Measurements from ENCODE around the gene SPAG6.
"Not testable (repeated sequence)": the region's sequence is repeated elsewhere in the genome, so short reads cannot be mapped to it uniquely, and the experiment has no call there.

The SPAG6 gene

GRCh38 chr10:22368981-22369380 lies 23.7 kb downstream of the SPAG6 start:
- DNase-seq, result no peak

GRCh38 chr10:22369434-22370072 lies 24.3 kb downstream of the SPAG6 start:
- DNase-seq, result no peak

- DNase-seq, result no peak
Observed at GRCh38 chr10:22370320-22370719, 25.0 kb downstream of the SPAG6 start.

GRCh38 chr10:22372298-22372697 lies 27.0 kb downstream of the SPAG6 start:
- no peak for DNase-seq

GRCh38 chr10:22372917-22373316 lies 27.6 kb downstream of the SPAG6 start:
- DNase-seq, result peak in 1 of 58 donors; percentile 2

- DNase-seq, result no peak
Observed at GRCh38 chr10:22374489-22375126, 29.3 kb downstream of the SPAG6 start.

GRCh38 chr10:22379059-22379458 lies 33.8 kb downstream of the SPAG6 start:
- DNase-seq, result no peak

- DNase-seq, result no peak
Observed at GRCh38 chr10:22381262-22381661, 36.0 kb downstream of the SPAG6 start.

GRCh38 chr10:22386503-22386902 lies 41.2 kb downstream of the SPAG6 start:
- no peak for DNase-seq

- DNase-seq, result no peak
Observed at GRCh38 chr10:22389856-22390589, 44.7 kb downstream of the SPAG6 start.

GRCh38 chr10:22391600-22391999 lies 46.3 kb downstream of the SPAG6 start:
- DNase-seq, result no peak

GRCh38 chr10:22396195-22396594 lies 50.9 kb downstream of the SPAG6 start:
- not testable (repeated sequence) for DNase-seq

GRCh38 chr10:22406916-22407315 lies 61.6 kb downstream of the SPAG6 start:
- DNase-seq, result not testable (repeated sequence)

- no peak for DNase-seq
Observed at GRCh38 chr10:22410394-22410793, 65.1 kb downstream of the SPAG6 start.

GRCh38 chr10:22410846-22411245 lies 65.5 kb downstream of the SPAG6 start:
- DNase-seq, result no peak

- no peak for DNase-seq
Observed at GRCh38 chr10:22414146-22414545, 68.8 kb downstream of the SPAG6 start.

GRCh38 chr10:22415072-22415471 lies 69.8 kb downstream of the SPAG6 start:
- DNase-seq, result no peak

- DNase-seq, result no peak
Observed at GRCh38 chr10:22417736-22418268, 72.5 kb downstream of the SPAG6 start.

- no peak for DNase-seq
Observed at GRCh38 chr10:22420787-22421517, 75.7 kb downstream of the SPAG6 start.

- DNase-seq, result no peak
Observed at GRCh38 chr10:22426653-22427052, 81.4 kb downstream of the SPAG6 start.

GRCh38 chr10:22427101-22427500 lies 81.8 kb downstream of the SPAG6 start:
- no peak for DNase-seq

Measured in anterior cingulate cortex (tissue), 58 donors.